DOHH2 (cell line): ENCODE data around the gene ZNF541.

Experiments
- H3F3A ChIP-seq: fragments of 200-600 bp; sonication (generic), shearing (Covaris generic); 2 replicates; pipeline ENCODE4 v1.6.0; 2016; ENCODE audit warnings: antibody characterized with exemption, mild to moderate bottlenecking; ENCODE audit not compliant: control insufficient read depth, insufficient read depth
- H3K27ac ChIP-seq: fragments of 200-600 bp; sonication (generic); 2 replicates; pipeline ENCODE4 v1.5.1; 2014; ENCODE audit warnings: low read depth, mild to moderate bottlenecking, low read length, moderate library complexity
- H3K27me3 ChIP-seq: fragments of 200-600 bp; sonication (generic); 2 replicates; pipeline ENCODE4 v1.6.1; 2014; ENCODE audit warnings: mild to moderate bottlenecking, low read length, mixed read lengths; ENCODE audit not compliant: control insufficient read depth
- H3K36me3 ChIP-seq: fragments of 200-600 bp; sonication (generic); 2 replicates; pipeline ENCODE4 v1.6.1; 2014; ENCODE audit warnings: mild to moderate bottlenecking, low read length, moderate library complexity, mixed read lengths; ENCODE audit not compliant: control insufficient read depth
- H3K4me1 ChIP-seq: fragments of 200-600 bp; sonication (generic); 2 replicates; pipeline ENCODE4 v1.6.1; 2014; ENCODE audit warnings: mild to moderate bottlenecking, low read length, mixed read lengths; ENCODE audit not compliant: control insufficient read depth
- H3K4me2 ChIP-seq: fragments of 200-600 bp; sonication (generic); 2 replicates; pipeline ENCODE4 v1.6.0; 2014; ENCODE audit warnings: mild to moderate bottlenecking, low read length, moderate library complexity
- H3K4me3 ChIP-seq: fragments of 200-600 bp; sonication (generic); 2 replicates; pipeline ENCODE4 v1.5.1; 2014; ENCODE audit warnings: mild to moderate bottlenecking, low read length, mixed read lengths
- H3K79me2 ChIP-seq: fragments of 200-600 bp; sonication (generic); 2 replicates; pipeline ENCODE4 v1.6.1; 2014; ENCODE audit warnings: mild to moderate bottlenecking, low read length, mixed read lengths; ENCODE audit not compliant: control insufficient read depth
- H3K9me2 ChIP-seq: fragments of 200-600 bp; sonication (generic); replicated peaks from 2 replicates; pipeline ENCODE4 v1.6.1; 2014; ENCODE audit warnings: mild to moderate bottlenecking, low read length, mixed read lengths; ENCODE audit not compliant: control insufficient read depth
- H3K9me3 ChIP-seq: fragments of 200-600 bp; sonication (generic); 2 replicates; pipeline ENCODE4 v1.6.1; 2014; ENCODE audit warnings: antibody characterized with exemption, low read length, mixed read lengths; ENCODE audit not compliant: control insufficient read depth, insufficient read depth
- H4K20me1 ChIP-seq: fragments of 200-600 bp; sonication (generic); 2 replicates; pipeline ENCODE4 v1.6.0; 2014; ENCODE audit warnings: low read depth, mild to moderate bottlenecking, antibody characterized with exemption, low read length, moderate library complexity; ENCODE audit not compliant: control insufficient read depth, insufficient read depth
- EZH2phosphoT487 ChIP-seq: fragments of 200-600 bp; sonication (generic); IDR thresholded peaks from 2 replicates; pipeline ENCODE4 v1.6.1; 2017; ENCODE audit warnings: borderline replicate concordance, mild to moderate bottlenecking, antibody characterized with exemption, low read length, moderate library complexity, mixed read lengths
- TF ChIP-seq, protein P1 (sequence below): fragments of 200-600 bp; sonication (generic); IDR thresholded peaks from one replicate; pipeline ENCODE4 v1.5.1; 2014; ENCODE audit warnings: antibody characterized with exemption, mild to moderate bottlenecking, low read depth, low read length; ENCODE audit not compliant: poor library complexity, severe bottlenecking

Gene ZNF541

DNA sequence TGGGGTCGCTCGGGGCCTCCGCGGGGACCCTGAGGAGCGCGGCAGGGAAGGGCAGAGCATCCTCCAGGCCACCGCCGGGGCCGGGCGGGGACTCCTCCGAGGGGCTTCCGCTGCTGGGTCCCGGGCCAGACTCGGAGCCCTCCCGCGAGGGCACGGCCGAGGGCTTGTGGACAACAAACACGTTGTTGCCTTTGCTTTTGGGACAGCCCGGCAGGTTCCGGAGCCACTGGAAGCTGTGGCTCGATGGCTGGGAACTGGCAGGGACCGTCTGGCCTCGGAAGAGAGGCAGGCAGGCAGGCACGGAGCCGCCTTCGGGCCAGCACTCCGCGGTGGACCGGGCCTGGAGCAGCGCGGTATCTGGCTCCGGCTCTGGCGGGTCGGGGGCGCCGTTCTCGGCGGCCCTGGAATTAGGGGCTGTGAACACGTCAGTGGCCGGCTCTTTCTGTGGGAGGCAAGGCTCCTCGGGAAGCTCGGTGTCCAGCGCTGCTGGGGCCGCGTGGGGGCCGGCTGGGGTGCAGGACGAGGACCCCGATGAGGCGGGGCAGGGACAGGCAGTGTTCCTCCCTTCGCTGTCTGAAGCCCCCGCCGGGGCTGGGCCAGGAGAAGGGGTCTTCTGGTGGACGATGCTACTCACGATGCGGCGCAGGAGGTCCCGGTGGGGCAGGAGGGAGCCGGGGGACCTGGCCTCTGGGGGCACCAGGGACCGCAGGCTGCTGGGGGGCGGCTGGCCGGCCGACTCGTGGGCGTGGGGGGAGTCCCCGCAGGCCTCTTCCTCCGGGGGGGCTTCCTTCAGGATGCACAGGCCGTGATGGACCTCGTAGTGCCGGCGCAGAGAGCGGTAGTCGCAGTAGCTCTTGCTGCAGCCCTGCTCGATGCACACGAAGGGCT is 27.6 kb downstream of the ZNF541 start:
- peaks cover 30% of the 10 kb centered on the region for H3K4me1 ChIP-seq
- H3F3A ChIP-seq, result no peaks in the 10 kb centered on the region
- no peak overlapping the region for H3K4me2 ChIP-seq
- H3K9me2 ChIP-seq, result no peaks in the 10 kb centered on the region
- H3K36me3 ChIP-seq, result no peaks in the 10 kb centered on the region
- no peaks in the 10 kb centered on the region for H3K9me3 ChIP-seq
- H3K27ac ChIP-seq, result no peak overlapping the region
- H3K27me3 ChIP-seq, result no peaks in the 10 kb centered on the region
- no peaks in the 10 kb centered on the region for H3K79me2 ChIP-seq
- no peaks in the 10 kb centered on the region for H4K20me1 ChIP-seq
- TF ChIP-seq, protein P1, sequence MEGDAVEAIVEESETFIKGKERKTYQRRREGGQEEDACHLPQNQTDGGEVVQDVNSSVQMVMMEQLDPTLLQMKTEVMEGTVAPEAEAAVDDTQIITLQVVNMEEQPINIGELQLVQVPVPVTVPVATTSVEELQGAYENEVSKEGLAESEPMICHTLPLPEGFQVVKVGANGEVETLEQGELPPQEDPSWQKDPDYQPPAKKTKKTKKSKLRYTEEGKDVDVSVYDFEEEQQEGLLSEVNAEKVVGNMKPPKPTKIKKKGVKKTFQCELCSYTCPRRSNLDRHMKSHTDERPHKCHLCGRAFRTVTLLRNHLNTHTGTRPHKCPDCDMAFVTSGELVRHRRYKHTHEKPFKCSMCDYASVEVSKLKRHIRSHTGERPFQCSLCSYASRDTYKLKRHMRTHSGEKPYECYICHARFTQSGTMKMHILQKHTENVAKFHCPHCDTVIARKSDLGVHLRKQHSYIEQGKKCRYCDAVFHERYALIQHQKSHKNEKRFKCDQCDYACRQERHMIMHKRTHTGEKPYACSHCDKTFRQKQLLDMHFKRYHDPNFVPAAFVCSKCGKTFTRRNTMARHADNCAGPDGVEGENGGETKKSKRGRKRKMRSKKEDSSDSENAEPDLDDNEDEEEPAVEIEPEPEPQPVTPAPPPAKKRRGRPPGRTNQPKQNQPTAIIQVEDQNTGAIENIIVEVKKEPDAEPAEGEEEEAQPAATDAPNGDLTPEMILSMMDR, result no peak
- no peak for TF ChIP-seq EZH2phosphoT487
- no peak overlapping the region for H3K4me3 ChIP-seq

GRCh38 chr19:47544476-47544875 is 28.5 kb downstream of the ZNF541 start:
- TF ChIP-seq, protein P1, result no peak
- TF ChIP-seq EZH2phosphoT487, result no peak
- H3K4me1 ChIP-seq, result peaks cover 24% of the 10 kb centered on the region
- no peaks in the 10 kb centered on the region for H3K79me2 ChIP-seq
- no peaks in the 10 kb centered on the region for H4K20me1 ChIP-seq
- no peaks in the 10 kb centered on the region for H3K9me2 ChIP-seq
- H3K36me3 ChIP-seq, result no peaks in the 10 kb centered on the region
- H3K9me3 ChIP-seq, result no peaks in the 10 kb centered on the region
- H3K4me2 ChIP-seq, result no peak overlapping the region
- no peaks in the 10 kb centered on the region for H3F3A ChIP-seq
- H3K4me3 ChIP-seq, result no peak overlapping the region
- no peak overlapping the region for H3K27ac ChIP-seq
- H3K27me3 ChIP-seq, result no peaks in the 10 kb centered on the region

DNA sequence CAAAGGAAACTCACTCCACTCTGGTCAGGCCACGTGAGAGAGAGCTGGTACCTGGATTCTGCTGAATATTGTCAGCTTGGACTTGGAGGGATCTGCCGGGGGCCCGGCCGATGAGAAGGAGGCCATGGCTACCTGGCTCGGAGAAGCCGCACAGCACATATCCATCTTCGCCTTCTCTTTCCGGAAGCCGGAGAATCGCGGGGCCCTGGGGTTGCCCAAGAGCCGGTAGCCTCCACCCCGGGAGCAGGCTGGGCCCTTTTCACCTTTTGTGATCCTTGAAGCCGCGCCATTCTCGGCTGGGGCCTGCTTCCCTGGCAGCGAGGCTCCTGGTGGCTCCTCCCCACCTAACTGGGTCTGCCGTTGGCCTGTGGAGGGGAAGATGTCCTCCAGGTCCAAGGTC is 28.9 kb downstream of the ZNF541 start:
- Histone ChIP-seq H3K27ac (no peak overlapping the region), H3K4me3 (no peak overlapping the region), H3K79me2 (no peaks in the 10 kb centered on the region), H3K27me3 (no peaks in the 10 kb centered on the region), H3K4me1 (peaks cover 20% of the 10 kb centered on the region), H3F3A (no peaks in the 10 kb centered on the region), H3K9me2 (no peaks in the 10 kb centered on the region), H3K4me2 (no peak overlapping the region), H4K20me1 (no peaks in the 10 kb centered on the region), H3K36me3 (no peaks in the 10 kb centered on the region), H3K9me3 (no peaks in the 10 kb centered on the region)
- no peak for TF ChIP-seq EZH2phosphoT487
- TF ChIP-seq, protein P1, result no peak
